HK-2 (cell line): ENCODE results near the gene RBM33.

Experiments used
- DNase-seq: peaks from one replicate; pipeline ENCODE4 v3.0.0-alpha.2; 2018; ENCODE audit not compliant: unreplicated experiment

Gene RBM33

GRCh38 chr7:155774947-155775346 is 130.5 kb downstream of the RBM33 start:
- DNase-seq = no peak

- DNase-seq = no peak
These were observed 131.2 kb downstream of the RBM33 start for GRCh38 chr7:155775691-155776090.

GRCh38 chr7:155776606-155777005 is 132.1 kb downstream of the RBM33 start:
- no peak for DNase-seq

GRCh38 chr7:155778349-155778748 is 133.9 kb downstream of the RBM33 start:
- no peak for DNase-seq

- no peak for DNase-seq
These were observed 136.4 kb downstream of the RBM33 start for GRCh38 chr7:155780884-155781283.

GRCh38 chr7:155781433-155781832 is 137.0 kb downstream of the RBM33 start:
- no peak for DNase-seq

GRCh38 chr7:155782466-155782865 is 138.0 kb downstream of the RBM33 start:
- no peak for DNase-seq

- no peak for DNase-seq
These were observed 141.1 kb downstream of the RBM33 start for GRCh38 chr7:155785536-155785935.

- DNase-seq = no peak
These were observed 142.0 kb downstream of the RBM33 start for GRCh38 chr7:155786491-155786890.

- DNase-seq = no peak
These were observed 142.8 kb downstream of the RBM33 start for GRCh38 chr7:155787171-155787851.

GRCh38 chr7:155788616-155789000 is 144.1 kb downstream of the RBM33 start:
- no peak for DNase-seq

GRCh38 chr7:155789001-155789725 is 144.7 kb downstream of the RBM33 start:
- DNase-seq = no peak

- no peak for DNase-seq
These were observed 146.2 kb downstream of the RBM33 start for GRCh38 chr7:155790666-155791065.

GRCh38 chr7:155791214-155791737 is 146.8 kb downstream of the RBM33 start:
- DNase-seq = no peak

GRCh38 chr7:155791836-155792235 is 147.4 kb downstream of the RBM33 start:
- DNase-seq = no peak

- no peak for DNase-seq
These were observed 148.0 kb downstream of the RBM33 start for GRCh38 chr7:155792315-155792960.

- DNase-seq = no peak
These were observed 148.6 kb downstream of the RBM33 start for GRCh38 chr7:155792999-155793560.

GRCh38 chr7:155793720-155794119 is 149.3 kb downstream of the RBM33 start:
- DNase-seq = no peak

GRCh38 chr7:155794196-155794595 is 149.7 kb downstream of the RBM33 start:
- no peak for DNase-seq

- DNase-seq = no peak
These were observed 150.9 kb downstream of the RBM33 start for GRCh38 chr7:155795401-155795800.

GRCh38 chr7:155795951-155796350 is 151.5 kb downstream of the RBM33 start:
- DNase-seq = no peak
